GM12878 (cell line): ENCODE data around the gene CACYBP. TPM values are rescaled to one million over a fixed set of nuclear protein-coding genes. Genes with fewer than 3 reads are reported as not detected.

Experiments
- CBFB ChIP-seq: IDR thresholded peaks from 2 replicates; pipeline ENCODE4 v1.6.1; 2016; ENCODE audit warnings: antibody characterized with exemption, low read depth
- HDAC6 ChIP-seq: fragments of 200-600 bp; sonication (generic); IDR thresholded peaks from one replicate; pipeline ENCODE4 v1.8.0; 2017; ENCODE audit warnings: antibody characterized with exemption; ENCODE audit not compliant: unreplicated experiment
- MLLT1 ChIP-seq: fragments of 450-650 bp; IDR thresholded peaks from 2 replicates; pipeline ENCODE4 v1.6.1; 2016; ENCODE audit warnings: mild to moderate bottlenecking
- NFIC ChIP-seq: IDR thresholded peaks from 2 replicates; pipeline ENCODE4 v1.6.1; 2012; ENCODE audit warnings: low read depth, mild to moderate bottlenecking, inconsistent platforms, low read length, moderate library complexity
- POLR2A ChIP-seq: IDR thresholded peaks from 2 replicates; pipeline ENCODE4 v1.6.1; 2011; ENCODE audit warnings: low read depth, mild to moderate bottlenecking, low read length
- POLR2AphosphoS2 ChIP-seq: IDR thresholded peaks from 2 replicates; pipeline ENCODE4 v1.6.1; 2011; ENCODE audit warnings: low read depth, mild to moderate bottlenecking, low read length, improper control_type of control experiment, moderate library complexity
- SUPT20H ChIP-seq: IDR thresholded peaks from 2 replicates; pipeline ENCODE4 v1.6.1; 2011; ENCODE audit warnings: low read depth, mild to moderate bottlenecking, low read length, moderate library complexity, borderline replicate concordance; ENCODE audit not compliant: control insufficient read depth
- USF1 ChIP-seq: IDR thresholded peaks from 2 replicates; pipeline ENCODE4 v1.6.1; 2011; ENCODE audit warnings: borderline replicate concordance, low read depth, mild to moderate bottlenecking, moderate library complexity, mixed read lengths, low read length; ENCODE audit not compliant: insufficient read depth; ENCODE audit errors: extremely low read length
- ZNF24 ChIP-seq: fragments of 450-650 bp; IDR thresholded peaks from 2 replicates; pipeline ENCODE4 v1.6.1; 2017; ENCODE audit warnings: antibody characterized with exemption, mild to moderate bottlenecking
- ZNF592 ChIP-seq: fragments of 450-650 bp; IDR thresholded peaks from 2 replicates; pipeline ENCODE4 v1.6.1; 2017; ENCODE audit warnings: mild to moderate bottlenecking, moderate library complexity
- polyA plus RNA-seq, 11 experiments: library from polyadenylated mRNA; depleted of rRNA in 4 of 11; unstranded in 6 of 11; stranded (reverse) in 5 of 11; fragments of >200 nt; fragmentation: Nextera tagmentation in 4 of 11; fragmentation: Illumina TruSeq in 1 of 11; extraction: Ambion mirVana in 4 of 11; extraction: Trizol in 1 of 11; gene quantifications; 1 replicate in 1 of 11; 2 replicates in 10 of 11; pipeline versions ENCODE4 v1.2.1 to v1.2.3, GENCODE V29; 2011 to 2016; ENCODE audit warnings: inconsistent platforms in 2 of 11, missing spikeins in 2 of 11, low read depth in 1 of 11
- total RNA-seq, 4 experiments: library from RNA; depleted of rRNA in 3 of 4; stranded (reverse); fragments of >200 nt in 3 of 4; fragmentation: Illumina TruSeq in 1 of 4; extraction: Trizol in 1 of 4; gene quantifications; 2 replicates each; pipeline versions ENCODE4 v1.2.1 to v1.2.3, GENCODE V29; 2013 to 2021
- TF ChIP-seq, protein P1 (sequence below): IDR thresholded peaks from 2 replicates; pipeline ENCODE4 v1.6.1; 2012; ENCODE audit warnings: improper control_type of control experiment, low read depth, low read length; ENCODE audit not compliant: insufficient replicate concordance
- TF ChIP-seq, protein P2 (sequence below), 3 experiments: IDR thresholded peaks in 2 of 3; conservative IDR thresholded peaks in 1 of 3; 2 replicates each; pipeline ENCODE4 v1.5.1; 2011; ENCODE audit warnings: low read depth in 3 of 3, low read length in 3 of 3, mild to moderate bottlenecking in 3 of 3, control low read depth in 2 of 3, moderate library complexity in 2 of 3, inconsistent platforms in 1 of 3, mixed read lengths in 1 of 3; ENCODE audit not compliant: control insufficient read depth in 2 of 3, insufficient read depth in 1 of 3; ENCODE audit errors: extremely low read depth in 1 of 3
- TF ChIP-seq, protein P3 (sequence below): fragments of 450-650 bp; IDR thresholded peaks from 2 replicates; pipeline ENCODE4 v1.6.1; 2016; ENCODE audit warnings: mild to moderate bottlenecking

Gene CACYBP
- total and polyA plus RNA-seq, 10 of the 15 experiments (the other 5 are each of a cell fraction or from before 2014, with no cell fraction given): 77.7 to 488 (median 218) TPM

GRCh38 chr1:174998569-174999215 lies 1.1 kb upstream of the CACYBP start (continued):
- TF ChIP-seq, protein P1, sequence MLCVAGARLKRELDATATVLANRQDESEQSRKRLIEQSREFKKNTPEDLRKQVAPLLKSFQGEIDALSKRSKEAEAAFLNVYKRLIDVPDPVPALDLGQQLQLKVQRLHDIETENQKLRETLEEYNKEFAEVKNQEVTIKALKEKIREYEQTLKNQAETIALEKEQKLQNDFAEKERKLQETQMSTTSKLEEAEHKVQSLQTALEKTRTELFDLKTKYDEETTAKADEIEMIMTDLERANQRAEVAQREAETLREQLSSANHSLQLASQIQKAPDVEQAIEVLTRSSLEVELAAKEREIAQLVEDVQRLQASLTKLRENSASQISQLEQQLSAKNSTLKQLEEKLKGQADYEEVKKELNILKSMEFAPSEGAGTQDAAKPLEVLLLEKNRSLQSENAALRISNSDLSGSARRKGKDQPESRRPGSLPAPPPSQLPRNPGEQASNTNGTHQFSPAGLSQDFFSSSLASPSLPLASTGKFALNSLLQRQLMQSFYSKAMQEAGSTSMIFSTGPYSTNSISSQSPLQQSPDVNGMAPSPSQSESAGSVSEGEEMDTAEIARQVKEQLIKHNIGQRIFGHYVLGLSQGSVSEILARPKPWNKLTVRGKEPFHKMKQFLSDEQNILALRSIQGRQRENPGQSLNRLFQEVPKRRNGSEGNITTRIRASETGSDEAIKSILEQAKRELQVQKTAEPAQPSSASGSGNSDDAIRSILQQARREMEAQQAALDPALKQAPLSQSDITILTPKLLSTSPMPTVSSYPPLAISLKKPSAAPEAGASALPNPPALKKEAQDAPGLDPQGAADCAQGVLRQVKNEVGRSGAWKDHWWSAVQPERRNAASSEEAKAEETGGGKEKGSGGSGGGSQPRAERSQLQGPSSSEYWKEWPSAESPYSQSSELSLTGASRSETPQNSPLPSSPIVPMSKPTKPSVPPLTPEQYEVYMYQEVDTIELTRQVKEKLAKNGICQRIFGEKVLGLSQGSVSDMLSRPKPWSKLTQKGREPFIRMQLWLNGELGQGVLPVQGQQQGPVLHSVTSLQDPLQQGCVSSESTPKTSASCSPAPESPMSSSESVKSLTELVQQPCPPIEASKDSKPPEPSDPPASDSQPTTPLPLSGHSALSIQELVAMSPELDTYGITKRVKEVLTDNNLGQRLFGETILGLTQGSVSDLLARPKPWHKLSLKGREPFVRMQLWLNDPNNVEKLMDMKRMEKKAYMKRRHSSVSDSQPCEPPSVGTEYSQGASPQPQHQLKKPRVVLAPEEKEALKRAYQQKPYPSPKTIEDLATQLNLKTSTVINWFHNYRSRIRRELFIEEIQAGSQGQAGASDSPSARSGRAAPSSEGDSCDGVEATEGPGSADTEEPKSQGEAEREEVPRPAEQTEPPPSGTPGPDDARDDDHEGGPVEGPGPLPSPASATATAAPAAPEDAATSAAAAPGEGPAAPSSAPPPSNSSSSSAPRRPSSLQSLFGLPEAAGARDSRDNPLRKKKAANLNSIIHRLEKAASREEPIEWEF: peak; percentile 38
- TF ChIP-seq MLLT1: peak; percentile 88; the same call in 1 of the 2 replicates
- TF ChIP-seq, protein P2, sequence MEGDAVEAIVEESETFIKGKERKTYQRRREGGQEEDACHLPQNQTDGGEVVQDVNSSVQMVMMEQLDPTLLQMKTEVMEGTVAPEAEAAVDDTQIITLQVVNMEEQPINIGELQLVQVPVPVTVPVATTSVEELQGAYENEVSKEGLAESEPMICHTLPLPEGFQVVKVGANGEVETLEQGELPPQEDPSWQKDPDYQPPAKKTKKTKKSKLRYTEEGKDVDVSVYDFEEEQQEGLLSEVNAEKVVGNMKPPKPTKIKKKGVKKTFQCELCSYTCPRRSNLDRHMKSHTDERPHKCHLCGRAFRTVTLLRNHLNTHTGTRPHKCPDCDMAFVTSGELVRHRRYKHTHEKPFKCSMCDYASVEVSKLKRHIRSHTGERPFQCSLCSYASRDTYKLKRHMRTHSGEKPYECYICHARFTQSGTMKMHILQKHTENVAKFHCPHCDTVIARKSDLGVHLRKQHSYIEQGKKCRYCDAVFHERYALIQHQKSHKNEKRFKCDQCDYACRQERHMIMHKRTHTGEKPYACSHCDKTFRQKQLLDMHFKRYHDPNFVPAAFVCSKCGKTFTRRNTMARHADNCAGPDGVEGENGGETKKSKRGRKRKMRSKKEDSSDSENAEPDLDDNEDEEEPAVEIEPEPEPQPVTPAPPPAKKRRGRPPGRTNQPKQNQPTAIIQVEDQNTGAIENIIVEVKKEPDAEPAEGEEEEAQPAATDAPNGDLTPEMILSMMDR (IDR thresholded peaks at IDR 0.05 in 2 of 3, conservative IDR thresholded peaks at IDR 0.05 in 1 of 3; ENCODE audit: control insufficient read depth in 2 of 3, extremely low read depth in 1 of 3, insufficient read depth in 1 of 3, low read depth in 3 of 3, low read length in 3 of 3): peak; percentile 73 to 86 (median 83); a peak in 5 of 6 replicates
- peak; percentile 56; the same call in 1 of the 2 replicates for TF ChIP-seq NFIC
- TF ChIP-seq POLR2AphosphoS2: 0 out of 2 replicates have a peak, but pooled peaks have one; percentile 8
- TF ChIP-seq ZNF592: no peak
- TF ChIP-seq CBFB: peak; percentile 12; the same call in 1 of the 2 replicates
- no peak for TF ChIP-seq USF1
- no peak for TF ChIP-seq SUPT20H
- TF ChIP-seq, protein P3, sequence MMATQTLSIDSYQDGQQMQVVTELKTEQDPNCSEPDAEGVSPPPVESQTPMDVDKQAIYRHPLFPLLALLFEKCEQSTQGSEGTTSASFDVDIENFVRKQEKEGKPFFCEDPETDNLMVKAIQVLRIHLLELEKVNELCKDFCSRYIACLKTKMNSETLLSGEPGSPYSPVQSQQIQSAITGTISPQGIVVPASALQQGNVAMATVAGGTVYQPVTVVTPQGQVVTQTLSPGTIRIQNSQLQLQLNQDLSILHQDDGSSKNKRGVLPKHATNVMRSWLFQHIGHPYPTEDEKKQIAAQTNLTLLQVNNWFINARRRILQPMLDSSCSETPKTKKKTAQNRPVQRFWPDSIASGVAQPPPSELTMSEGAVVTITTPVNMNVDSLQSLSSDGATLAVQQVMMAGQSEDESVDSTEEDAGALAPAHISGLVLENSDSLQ: peak; percentile 72
- TF ChIP-seq POLR2A: no peak
- TF ChIP-seq ZNF24: peak; percentile 42; the same call in 1 of the 2 replicates
- no peak for TF ChIP-seq HDAC6
